Loucy (cell line): ENCODE measurements around the gene GAREM1.

ENCODE experiments used
- H2AFZ ChIP-seq: fragments of 200-600 bp; sonication (generic); 2 replicates; pipeline ENCODE4 v1.6.0; 2016; ENCODE audit warnings: antibody characterized with exemption, mild to moderate bottlenecking, low read length, moderate library complexity
- H3F3A ChIP-seq: fragments of 200-600 bp; 2 replicates; pipeline ENCODE4 v1.6.0; 2016; ENCODE audit warnings: antibody characterized with exemption, low read depth, mild to moderate bottlenecking
- H3K27me3 ChIP-seq: fragments of 200-600 bp; sonication (generic); 2 replicates; pipeline ENCODE4 v1.6.1; 2014; ENCODE audit warnings: low read length, mild to moderate bottlenecking; ENCODE audit not compliant: insufficient read depth, poor library complexity, severe bottlenecking
- H3K36me3 ChIP-seq: fragments of 200-600 bp; sonication (generic); 2 replicates; pipeline ENCODE4 v1.6.1; 2016; ENCODE audit warnings: low read length; ENCODE audit not compliant: insufficient read depth
- H3K4me1 ChIP-seq: fragments of 200-600 bp; sonication (generic); 2 replicates; pipeline ENCODE4 v1.5.1; 2014; ENCODE audit warnings: low read length, mild to moderate bottlenecking; ENCODE audit not compliant: insufficient read depth, poor library complexity, severe bottlenecking
- H3K4me2 ChIP-seq: fragments of 200-600 bp; sonication (generic); 2 replicates; pipeline ENCODE4 v1.6.0; 2014; ENCODE audit warnings: antibody characterized with exemption, low read length, low read depth, mild to moderate bottlenecking; ENCODE audit not compliant: poor library complexity, severe bottlenecking
- H3K4me3 ChIP-seq: fragments of 200-600 bp; sonication (generic); 2 replicates; pipeline ENCODE4 v1.5.1; 2014; ENCODE audit warnings: low read length, mild to moderate bottlenecking, mixed read lengths; ENCODE audit not compliant: poor library complexity, severe bottlenecking
- H3K79me2 ChIP-seq: fragments of 200-600 bp; sonication (generic); 2 replicates; pipeline ENCODE4 v1.6.1; 2014; ENCODE audit warnings: low read length; ENCODE audit not compliant: insufficient read depth
- H3K9ac ChIP-seq: fragments of 200-600 bp; sonication (generic); 2 replicates; pipeline ENCODE4 v1.6.0; 2014; ENCODE audit warnings: mild to moderate bottlenecking, low read depth, low read length, moderate library complexity; ENCODE audit not compliant: poor library complexity, severe bottlenecking
- H3K9me2 ChIP-seq: fragments of 200-600 bp; sonication (generic); replicated peaks from 2 replicates; pipeline ENCODE4 v1.6.1; 2016; ENCODE audit warnings: low read depth, low read length, mixed read lengths
- H3K9me3 ChIP-seq: fragments of 200-600 bp; sonication (generic); 2 replicates; pipeline ENCODE4 v1.6.1; 2014; ENCODE audit warnings: mild to moderate bottlenecking, antibody characterized with exemption, low read length, low read depth; ENCODE audit not compliant: insufficient read depth
- H4K20me1 ChIP-seq: fragments of 200-600 bp; sonication (generic); 2 replicates; pipeline ENCODE4 v1.6.0; 2014; ENCODE audit warnings: antibody characterized with exemption, low read length, mild to moderate bottlenecking; ENCODE audit not compliant: insufficient read depth, poor library complexity, severe bottlenecking
- CTCF ChIP-seq: fragments of 200-600 bp; sonication (generic); conservative IDR thresholded peaks from 2 replicates; pipeline ENCODE4 v1.5.1; 2014; ENCODE audit warnings: mild to moderate bottlenecking, antibody characterized with exemption, low read length
- EZH2phosphoT487 ChIP-seq: fragments of 200-600 bp; IDR thresholded peaks from 2 replicates; pipeline ENCODE4 v1.6.1; 2018; ENCODE audit warnings: antibody characterized with exemption, mild to moderate bottlenecking, moderate library complexity, borderline replicate concordance

The GAREM1 gene

GRCh38 chr18:32274307-32274706 lies 196.4 kb downstream of the GAREM1 start:
- H3K4me2 ChIP-seq: no peak overlapping the region
- no peaks in the 10 kb centered on the region for H4K20me1 ChIP-seq
- no peak overlapping the region for H3K9ac ChIP-seq
- TF ChIP-seq EZH2phosphoT487 (no peak), CTCF (no peak)
- H3K36me3 ChIP-seq: no peaks in the 10 kb centered on the region
- no peaks in the 10 kb centered on the region for H3K79me2 ChIP-seq
- H3K4me3 ChIP-seq: no peak overlapping the region
- H3F3A ChIP-seq: no peaks in the 10 kb centered on the region
- H2AFZ ChIP-seq: no peak overlapping the region
- H3K27me3 ChIP-seq: no peaks in the 10 kb centered on the region
- no peaks in the 10 kb centered on the region for H3K9me3 ChIP-seq
- no peaks in the 10 kb centered on the region for H3K4me1 ChIP-seq
- H3K9me2 ChIP-seq: no peaks in the 10 kb centered on the region

- Histone ChIP-seq H3F3A (no peaks in the 10 kb centered on the region), H3K4me2 (no peak overlapping the region), H4K20me1 (no peaks in the 10 kb centered on the region), H2AFZ (no peak overlapping the region), H3K4me1 (no peaks in the 10 kb centered on the region), H3K79me2 (no peaks in the 10 kb centered on the region), H3K9ac (no peak overlapping the region), H3K4me3 (no peak overlapping the region), H3K9me2 (no peaks in the 10 kb centered on the region), H3K36me3 (no peaks in the 10 kb centered on the region), H3K9me3 (no peaks in the 10 kb centered on the region), H3K27me3 (no peaks in the 10 kb centered on the region)
- TF ChIP-seq CTCF: peak; percentile 83
- no peak for TF ChIP-seq EZH2phosphoT487
These were observed 198.9 kb downstream of the GAREM1 start for GRCh38 chr18:32271672-32272208.

GRCh38 chr18:32270341-32270740 lies 200.3 kb downstream of the GAREM1 start:
- Histone ChIP-seq H3K27me3 (no peaks in the 10 kb centered on the region), H3K4me3 (no peak overlapping the region), H3K36me3 (no peaks in the 10 kb centered on the region), H2AFZ (no peak overlapping the region), H3K9ac (no peak overlapping the region), H3K9me2 (no peaks in the 10 kb centered on the region), H3F3A (no peaks in the 10 kb centered on the region), H3K4me1 (no peaks in the 10 kb centered on the region), H3K4me2 (no peak overlapping the region), H4K20me1 (no peaks in the 10 kb centered on the region), H3K9me3 (no peaks in the 10 kb centered on the region), H3K79me2 (no peaks in the 10 kb centered on the region)
- TF ChIP-seq CTCF: no peak
- no peak for TF ChIP-seq EZH2phosphoT487
